ENCODE results near the gene IDH3B.

The IDH3B gene

GRCh38 chr20:2612073-2612472 is 51.9 kb downstream of the IDH3B start:
- DNase-seq: no peak

- DNase-seq: peak; percentile 11
Observed at GRCh38 chr20:2610941-2611720, 52.9 kb downstream of the IDH3B start.

- no peak for DNase-seq
Observed at GRCh38 chr20:2610326-2610725, 53.7 kb downstream of the IDH3B start.

All from eye (tissue), 1 donor.